Amniotic epithelial cell (primary cell): ENCODE measurements around the gene FAAH.
"Not testable (repeated sequence)": the region's sequence is repeated elsewhere in the genome, so short reads cannot be mapped to it uniquely, and the experiment has no call there.

Source experiments
- DNase-seq: peaks from one replicate; pipeline ENCODE4 v3.0.0-alpha.2; 2010; ENCODE audit warnings: low read depth

FAAH gene

GRCh38 chr1:46394108-46394871 is at the start of gene FAAH:
FAAH (plus strand) TSS chr1:46394317; CDS start chr1:46394349, 32 bp downstream.
- DNase-seq, result peak; percentile 40

GRCh38 chr1:46344481-46344880 is 49.6 kb upstream of the FAAH start:
- no peak for DNase-seq

- no peak for DNase-seq
Observed at GRCh38 chr1:46345281-46345680, 48.8 kb upstream of the FAAH start.

GRCh38 chr1:46352363-46352762 is 41.8 kb upstream of the FAAH start:
- DNase-seq, result no peak

GRCh38 chr1:46355920-46356319 is 38.2 kb upstream of the FAAH start:
- DNase-seq, result peak; percentile 29

DNA sequence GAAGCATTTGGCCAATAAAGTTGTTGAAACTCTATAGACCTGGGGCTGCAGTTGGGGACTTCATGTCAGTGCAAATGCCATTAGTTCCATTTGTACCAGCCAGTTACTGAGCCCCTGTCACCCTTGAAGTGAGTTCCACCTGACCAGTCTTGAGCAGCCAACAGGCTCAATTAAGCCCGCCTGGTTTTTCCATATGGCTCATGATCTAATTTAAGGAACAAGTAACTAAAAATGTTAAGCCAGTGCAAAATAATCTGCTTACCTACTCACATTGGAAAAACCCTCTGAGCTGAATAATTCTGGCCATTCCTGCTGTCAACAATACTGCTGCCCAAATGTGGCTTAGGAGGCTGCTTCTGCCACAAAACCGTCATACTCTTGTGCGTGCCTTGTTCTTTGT is 32.0 kb upstream of the FAAH start:
- DNase-seq, result no peak

- no peak for DNase-seq
Observed at GRCh38 chr1:46363121-46363520, 31.0 kb upstream of the FAAH start.

- DNase-seq, result peak; percentile 31
Observed at GRCh38 chr1:46364612-46365011, 29.5 kb upstream of the FAAH start.

DNA sequence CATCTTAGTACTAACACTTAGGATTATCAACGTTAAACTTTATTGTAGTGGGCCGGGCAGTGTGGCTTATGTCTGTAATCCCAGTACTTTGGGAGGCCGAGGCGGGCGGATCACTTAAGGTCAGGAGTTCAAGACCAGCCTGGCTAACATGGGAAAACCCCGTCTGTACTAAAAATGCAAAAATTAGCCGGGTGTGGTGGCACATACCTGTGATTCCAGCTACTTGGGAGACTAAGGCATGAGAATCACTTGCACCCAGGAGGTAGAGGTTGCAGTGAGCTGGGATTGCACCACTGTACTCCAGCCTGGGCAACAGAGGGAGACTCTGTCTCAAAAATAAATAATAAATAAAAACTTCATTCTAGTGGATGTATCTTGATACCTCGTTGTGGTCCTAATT is 28.3 kb upstream of the FAAH start:
- DNase-seq, result not testable (repeated sequence)

GRCh38 chr1:46367072-46367471 is 27.0 kb upstream of the FAAH start:
- DNase-seq, result no peak

GRCh38 chr1:46367701-46368100 is 26.4 kb upstream of the FAAH start:
- not testable (repeated sequence) for DNase-seq

DNA sequence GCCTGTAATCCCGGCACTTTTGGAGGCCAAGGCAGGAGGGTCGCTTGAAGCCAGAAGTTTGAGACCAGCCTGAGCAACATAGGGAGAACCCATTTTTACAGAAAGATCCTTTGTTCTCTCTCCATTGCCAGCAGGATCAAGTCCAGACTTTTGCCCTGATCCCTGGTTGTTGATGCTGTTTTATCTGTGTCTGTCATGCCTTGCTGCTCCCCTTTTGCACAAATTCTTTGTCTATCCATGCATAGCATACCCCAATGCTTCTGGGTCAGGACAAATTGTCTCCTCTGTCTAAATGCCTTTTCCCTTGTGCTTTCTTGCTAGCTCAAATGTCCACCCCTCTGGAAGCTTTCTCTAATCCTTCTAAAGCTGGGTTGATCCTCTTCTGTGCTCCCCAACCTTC is 25.3 kb upstream of the FAAH start:
- no peak for DNase-seq

DNA sequence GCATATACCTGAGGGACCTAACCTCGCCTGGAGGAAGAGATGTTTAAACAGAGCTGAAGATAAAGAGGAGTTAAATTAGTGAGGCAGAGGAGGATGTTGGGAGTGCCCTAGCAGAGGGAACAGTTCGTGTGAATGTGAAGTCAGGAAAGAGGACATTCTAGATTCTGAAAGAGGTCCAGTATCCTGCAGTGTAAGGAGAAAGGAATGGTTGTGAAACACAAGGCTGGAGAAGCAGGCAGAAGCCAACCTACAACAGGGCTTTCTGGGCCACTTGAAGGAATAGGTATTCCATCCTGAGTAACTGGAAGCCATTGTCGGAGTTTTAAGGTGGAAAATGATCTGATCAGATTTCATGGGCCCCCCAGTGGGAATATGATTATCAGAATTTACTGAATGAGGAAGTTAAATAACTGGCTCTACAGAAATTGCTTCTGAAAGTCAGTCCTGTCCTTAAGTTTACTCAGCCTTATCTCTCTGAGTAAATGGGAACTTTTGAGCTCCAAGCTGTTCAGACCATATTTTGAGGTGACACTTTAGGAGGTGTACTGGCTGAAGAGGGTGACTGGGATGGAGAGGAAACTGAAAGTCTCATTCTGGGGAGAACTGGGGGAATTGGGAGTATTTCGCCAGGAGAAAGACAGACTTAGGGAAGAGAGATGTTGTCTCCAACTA is 24.4 kb upstream of the FAAH start:
- no peak for DNase-seq

GRCh38 chr1:46370214-46370633 is 23.9 kb upstream of the FAAH start:
- DNase-seq, result peak; percentile 62

DNA sequence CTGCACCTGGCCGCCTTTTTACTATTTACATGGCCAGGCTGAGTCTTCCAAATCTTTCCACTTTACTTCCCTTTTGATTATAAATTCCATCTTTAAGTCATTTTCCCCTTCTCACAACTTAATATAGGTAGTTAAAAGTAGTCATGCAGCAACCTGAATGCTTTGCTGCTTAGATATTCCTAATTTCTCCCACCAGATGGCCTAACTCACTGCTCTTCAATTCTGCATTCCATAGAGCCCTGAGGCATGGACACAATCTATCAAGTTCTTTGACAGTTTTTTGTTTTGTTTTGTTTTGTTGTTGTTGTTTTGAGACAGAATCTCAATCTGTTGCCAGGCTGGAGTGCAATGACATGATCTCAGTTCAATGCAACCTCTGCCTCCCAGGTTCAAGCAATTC is 21.7 kb upstream of the FAAH start:
- DNase-seq, result peak; percentile 47

DNA sequence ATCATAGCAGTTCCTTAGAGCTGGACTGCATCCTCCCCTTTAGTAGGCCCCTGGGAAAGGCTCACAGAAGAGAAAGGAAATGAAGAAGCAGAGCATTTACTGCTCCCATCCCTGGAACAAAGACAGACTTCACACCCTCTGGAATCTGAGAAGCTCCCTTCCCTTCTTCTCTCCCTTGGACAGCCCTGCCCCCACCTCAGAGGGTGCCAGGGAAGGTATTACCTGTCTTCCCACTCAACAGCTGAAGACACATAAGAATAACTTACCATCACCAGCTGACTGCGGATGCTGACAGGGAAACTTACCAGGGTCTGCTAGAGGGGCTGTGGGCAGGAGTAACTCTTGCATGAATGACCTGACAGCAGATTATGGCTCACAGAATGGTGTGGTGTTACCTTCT is 14.1 kb upstream of the FAAH start:
- no peak for DNase-seq

DNA sequence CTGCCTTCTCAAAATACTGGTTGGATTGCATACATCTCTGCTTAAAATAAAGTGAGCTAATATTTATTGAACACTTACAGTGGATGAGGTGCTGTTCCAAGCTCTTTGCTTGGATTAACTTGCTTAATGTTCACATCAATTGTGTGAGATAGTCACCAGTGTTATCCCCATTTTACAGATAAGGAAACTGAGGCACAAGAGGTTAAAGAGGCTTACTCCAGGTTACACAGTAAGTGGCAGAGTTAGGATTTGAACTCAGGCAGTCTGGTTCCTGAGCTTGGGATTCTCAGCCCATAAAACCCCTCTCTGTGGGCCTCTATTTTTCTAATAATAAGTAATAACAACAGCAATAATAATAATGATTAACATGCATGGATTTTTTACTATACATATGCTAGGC is 13.6 kb upstream of the FAAH start:
- no peak for DNase-seq

- no peak for DNase-seq
Observed at GRCh38 chr1:46393510-46393909, 607 bp upstream of the FAAH start.

DNA sequence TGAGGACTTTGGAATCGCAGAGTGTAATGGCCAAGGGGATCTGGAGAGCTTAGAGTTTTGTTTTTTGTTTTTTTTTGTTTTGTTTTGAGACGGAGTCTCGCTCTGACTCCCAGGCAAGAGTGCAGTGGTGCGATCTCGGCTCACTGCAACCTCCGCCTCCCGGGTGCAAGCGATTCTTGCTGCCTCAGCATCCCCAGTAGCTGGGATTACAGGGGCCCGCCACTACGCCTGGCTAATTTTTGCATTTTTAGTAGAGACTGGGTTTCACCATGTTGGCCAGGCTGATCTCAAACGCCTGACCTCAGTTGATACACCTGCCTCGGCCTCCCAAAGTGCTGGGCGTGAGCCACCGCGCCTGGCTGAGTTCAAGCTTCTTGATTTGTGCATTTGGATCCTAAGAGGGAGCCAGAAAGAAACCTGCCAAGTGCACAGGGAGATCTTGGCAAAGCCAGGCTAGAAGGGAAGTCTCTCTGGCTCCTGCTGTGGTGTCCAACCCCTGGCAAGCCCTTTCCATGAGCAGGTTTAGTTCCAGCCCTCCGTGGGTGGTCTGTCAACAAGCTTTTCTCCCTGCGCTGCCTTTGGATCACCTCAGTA is 852 bp downstream of the FAAH start:
- no peak for DNase-seq

DNA sequence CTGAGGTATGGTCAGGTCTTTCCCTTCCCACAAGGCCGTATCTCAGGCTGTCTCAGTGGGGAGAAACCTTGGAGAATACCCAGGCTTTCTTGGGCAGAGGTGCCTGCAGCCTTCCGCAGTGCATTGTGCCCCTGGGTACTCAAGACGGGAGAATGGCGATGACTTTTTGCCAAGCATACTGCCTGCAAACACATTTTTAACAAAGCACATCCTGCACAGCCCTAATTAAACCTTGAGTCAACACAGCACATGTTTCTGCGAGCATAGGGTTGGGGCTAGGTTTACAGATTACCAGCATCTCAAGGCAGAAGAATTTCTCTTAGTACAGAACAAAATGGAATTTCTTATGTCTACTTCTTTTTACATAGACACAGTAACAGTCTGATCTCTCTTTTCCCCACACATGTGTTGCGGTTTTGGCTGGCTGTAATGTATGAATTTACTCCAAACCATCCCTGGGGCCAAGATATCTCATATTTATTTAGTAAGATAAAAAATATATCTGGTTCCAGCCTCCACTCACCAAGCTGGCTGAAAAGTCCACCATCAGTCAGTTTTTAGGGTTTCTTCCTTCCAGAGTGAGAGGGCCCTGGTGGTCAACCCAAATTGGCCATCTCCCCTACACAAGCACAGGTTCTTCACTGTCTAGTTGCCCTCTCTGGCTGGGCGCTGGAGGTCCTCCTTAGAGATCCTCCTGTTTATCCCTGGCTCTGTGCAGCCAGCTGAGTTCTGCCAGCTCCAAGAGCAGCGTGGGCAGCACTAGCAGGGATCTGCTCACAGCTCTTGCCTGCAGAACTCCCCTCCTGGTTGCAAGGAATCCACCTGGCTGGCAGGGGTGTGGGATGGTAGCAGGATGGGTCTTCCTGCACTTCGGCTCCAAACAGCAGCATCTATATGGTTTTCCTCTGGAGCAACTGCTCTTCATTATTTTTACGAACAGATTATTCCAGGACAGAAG is 2.6 kb downstream of the FAAH start:
- no peak for DNase-seq

- DNase-seq, result no peak
Observed at GRCh38 chr1:46399307-46399706, 5.2 kb downstream of the FAAH start.

DNA sequence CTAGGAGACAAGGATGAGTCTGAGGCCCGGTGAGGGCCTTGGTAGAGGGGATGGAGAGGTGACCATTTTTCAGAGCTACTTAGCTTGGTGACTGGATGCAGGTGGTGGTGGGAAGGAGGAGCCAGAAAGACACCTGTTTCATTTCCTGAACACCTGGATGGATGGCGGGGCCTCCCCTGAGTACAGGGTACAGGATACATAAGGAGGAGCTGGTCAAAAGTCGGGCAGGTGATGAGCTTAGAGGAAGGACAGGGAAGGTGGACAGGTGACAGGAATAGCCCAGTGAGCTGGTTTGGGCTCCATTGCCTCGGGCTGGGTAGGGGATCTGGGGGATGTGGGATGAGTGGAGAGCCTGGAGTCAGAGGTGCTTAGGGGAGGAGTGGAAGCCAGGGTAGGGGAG is 6.3 kb downstream of the FAAH start:
- DNase-seq, result no peak
